Mammary epithelial cell (primary cell): ENCODE results near the gene LVRN.

Source experiments
- CTCF ChIP-seq, 2 donors: IDR thresholded peaks in 1 of 2; conservative IDR thresholded peaks in 1 of 2; 2 replicates each; pipeline ENCODE4 v1.5.1; 2011 to 2012; ENCODE audit warnings: inconsistent platforms in 2 of 2, low read length in 2 of 2, mild to moderate bottlenecking in 2 of 2, control low read depth in 1 of 2, low read depth in 1 of 2; ENCODE audit not compliant: insufficient read depth in 1 of 2; ENCODE audit errors: extremely low read depth in 1 of 2
- EZH2 ChIP-seq: IDR thresholded peaks from 2 replicates; pipeline ENCODE4 v1.6.1; 2012; ENCODE audit warnings: low read length, inconsistent platforms, borderline replicate concordance

- TF ChIP-seq CTCF (conservative IDR thresholded peaks at IDR 0.05 in 1 of 2, IDR thresholded peaks at IDR 0.05 in 1 of 2; ENCODE audit: extremely low read depth in 1 of 2, insufficient read depth in 1 of 2, low read depth in 1 of 2, low read length in 2 of 2) (no peak), EZH2 (no peak)
These were observed 13.2 kb upstream of the LVRN start for GRCh38 chr5:115949096-115949495.
